GM18511 (cell line): ENCODE results near the gene FGGY.

Experiments used
- ATAC-seq: cut with Tn5 transposase; IDR thresholded peaks from one replicate; pipeline ENCODE4 v1.9.1; 2021; ENCODE audit warnings: mild to moderate bottlenecking, moderate library complexity; ENCODE audit not compliant: unreplicated experiment

FGGY gene

DNA sequence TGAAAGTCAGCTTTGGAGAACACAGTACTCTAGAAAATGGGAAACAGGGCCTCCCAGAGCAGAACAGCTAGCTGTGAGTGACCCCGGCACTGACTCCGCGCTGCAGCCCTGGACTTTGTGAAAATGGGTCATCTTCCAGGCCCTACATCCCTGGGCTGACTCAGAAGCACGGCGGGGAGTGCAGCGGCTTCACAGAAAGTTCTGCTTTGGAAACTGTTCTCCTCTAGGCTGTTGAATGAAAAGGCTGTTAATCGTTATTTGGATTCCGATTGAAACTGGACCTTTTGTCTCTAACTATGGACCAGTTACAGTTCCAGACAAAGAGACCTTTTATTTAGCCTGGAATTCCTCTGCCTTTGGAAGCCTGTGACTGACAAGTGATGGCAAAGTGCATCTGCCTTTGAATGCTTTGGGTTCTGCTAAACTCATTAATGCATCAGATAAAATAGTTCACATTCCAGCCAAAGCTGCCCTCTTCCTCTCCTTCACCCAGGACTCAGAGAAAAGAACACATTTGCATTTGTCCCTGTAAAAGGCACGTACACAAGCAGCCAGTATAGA is 372.9 kb downstream of the FGGY start:
- no peak for ATAC-seq

DNA sequence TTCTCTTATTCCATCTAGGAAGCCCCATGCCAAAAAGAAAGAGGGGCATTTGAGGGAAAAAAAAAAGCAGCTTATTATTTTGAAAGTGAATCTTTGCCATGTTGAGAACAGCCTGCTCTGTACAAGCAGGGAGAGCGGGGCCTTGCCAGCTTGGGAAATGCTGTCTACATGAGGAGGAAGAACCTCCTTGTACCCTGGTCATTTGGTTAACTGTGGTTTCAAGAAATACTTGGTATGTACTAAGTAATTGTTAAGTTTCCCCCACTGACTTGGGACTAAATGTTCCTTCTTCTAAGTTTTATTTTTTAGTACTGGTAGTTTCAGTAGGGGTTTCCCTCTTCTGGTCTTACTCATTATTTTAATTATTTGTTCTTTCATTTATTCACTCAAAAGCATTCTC is 373.8 kb downstream of the FGGY start:
- no peak for ATAC-seq

DNA sequence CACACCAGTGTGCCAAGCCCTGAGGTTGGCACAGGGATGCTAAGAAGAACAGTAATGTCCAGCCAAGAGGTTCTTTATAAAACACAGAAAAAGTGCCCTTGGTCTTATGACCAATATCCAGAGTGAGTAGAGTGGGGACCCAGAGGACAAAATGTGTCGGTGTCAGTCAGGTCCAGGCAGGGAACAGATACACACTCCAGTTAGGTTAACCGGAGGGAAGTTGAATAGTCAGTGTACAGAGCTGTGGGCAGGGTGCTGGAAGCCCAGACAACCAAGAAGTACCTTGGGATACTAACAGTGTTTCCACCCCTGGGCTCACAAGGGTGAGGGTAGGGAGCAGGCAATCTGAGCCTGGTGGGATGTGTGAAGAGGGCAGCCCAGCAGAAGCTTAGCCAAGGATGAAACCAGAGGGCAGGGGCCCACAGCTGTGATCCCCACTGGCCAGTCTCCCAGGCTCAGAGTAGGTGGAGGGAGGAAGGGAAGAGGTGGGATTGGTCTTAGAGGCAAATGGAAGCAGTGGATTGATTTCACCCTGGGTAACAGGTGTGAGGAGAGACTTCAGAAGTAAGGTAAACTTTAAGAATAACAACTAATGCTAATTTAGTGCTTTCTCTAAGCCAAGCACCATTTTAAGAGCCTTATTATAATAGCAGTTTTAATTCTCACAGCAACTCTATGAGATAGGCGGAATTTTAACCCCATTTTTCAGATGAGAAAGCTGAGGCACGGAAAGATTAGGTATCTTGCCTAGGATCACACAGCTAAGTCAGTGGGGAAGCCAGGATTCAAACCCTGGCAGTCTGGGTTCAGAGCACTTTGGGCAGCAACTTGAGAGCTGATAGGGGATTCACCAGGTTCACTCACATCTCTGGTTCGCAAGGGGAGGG is 374.4 kb downstream of the FGGY start:
- ATAC-seq, result no peak

DNA sequence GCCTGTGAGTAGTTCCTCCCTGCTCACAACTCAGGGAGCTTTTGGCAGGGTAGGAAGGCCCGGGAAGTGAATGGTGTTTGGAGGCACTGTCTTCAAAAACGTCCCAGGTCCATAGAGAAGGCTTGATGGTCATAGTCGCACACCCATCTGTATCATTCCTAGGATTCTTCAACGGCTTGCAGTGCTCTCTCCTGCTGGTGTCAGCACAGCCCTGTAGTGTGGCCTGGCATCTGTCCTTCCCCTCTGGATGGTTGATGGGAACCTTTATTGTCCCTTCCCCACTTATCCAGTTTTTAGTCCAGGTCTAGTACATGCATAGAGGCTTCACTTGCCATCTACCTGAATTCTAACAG is 375.0 kb downstream of the FGGY start:
- no peak for ATAC-seq

DNA sequence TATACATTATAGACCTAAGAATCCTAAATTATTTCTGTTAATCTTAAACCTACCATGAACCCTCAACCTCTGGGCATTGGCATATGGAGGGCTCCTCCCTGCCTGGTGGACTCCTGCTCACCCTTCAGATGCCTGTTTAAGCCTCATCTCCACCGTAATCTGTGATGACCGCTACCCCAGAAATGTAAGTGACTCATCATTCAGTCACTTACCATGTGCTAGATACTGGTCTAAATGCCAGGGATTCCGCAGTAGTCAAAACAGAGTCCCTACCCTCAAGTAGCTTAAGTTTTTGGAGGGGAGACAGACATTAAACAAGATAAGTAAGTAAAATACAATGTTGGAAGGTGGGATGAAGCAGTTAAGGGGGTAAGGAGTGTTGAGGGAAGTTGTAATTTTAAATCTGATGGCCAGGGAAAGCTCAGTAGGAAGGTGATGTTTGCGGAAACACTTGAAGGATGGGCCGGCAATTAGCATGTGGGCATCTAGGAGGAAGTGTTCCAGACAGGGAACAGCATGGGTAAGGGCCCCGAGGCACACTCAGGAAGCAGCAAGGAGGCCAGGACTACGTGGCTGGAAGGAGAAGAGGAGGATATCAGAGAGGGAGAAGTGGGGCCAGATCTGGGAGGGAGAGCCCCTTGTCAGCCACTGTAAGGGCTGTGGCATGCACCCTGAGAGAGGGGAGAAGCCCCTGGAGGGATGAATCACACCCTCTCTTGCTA is 376.1 kb downstream of the FGGY start:
- no peak for ATAC-seq

DNA sequence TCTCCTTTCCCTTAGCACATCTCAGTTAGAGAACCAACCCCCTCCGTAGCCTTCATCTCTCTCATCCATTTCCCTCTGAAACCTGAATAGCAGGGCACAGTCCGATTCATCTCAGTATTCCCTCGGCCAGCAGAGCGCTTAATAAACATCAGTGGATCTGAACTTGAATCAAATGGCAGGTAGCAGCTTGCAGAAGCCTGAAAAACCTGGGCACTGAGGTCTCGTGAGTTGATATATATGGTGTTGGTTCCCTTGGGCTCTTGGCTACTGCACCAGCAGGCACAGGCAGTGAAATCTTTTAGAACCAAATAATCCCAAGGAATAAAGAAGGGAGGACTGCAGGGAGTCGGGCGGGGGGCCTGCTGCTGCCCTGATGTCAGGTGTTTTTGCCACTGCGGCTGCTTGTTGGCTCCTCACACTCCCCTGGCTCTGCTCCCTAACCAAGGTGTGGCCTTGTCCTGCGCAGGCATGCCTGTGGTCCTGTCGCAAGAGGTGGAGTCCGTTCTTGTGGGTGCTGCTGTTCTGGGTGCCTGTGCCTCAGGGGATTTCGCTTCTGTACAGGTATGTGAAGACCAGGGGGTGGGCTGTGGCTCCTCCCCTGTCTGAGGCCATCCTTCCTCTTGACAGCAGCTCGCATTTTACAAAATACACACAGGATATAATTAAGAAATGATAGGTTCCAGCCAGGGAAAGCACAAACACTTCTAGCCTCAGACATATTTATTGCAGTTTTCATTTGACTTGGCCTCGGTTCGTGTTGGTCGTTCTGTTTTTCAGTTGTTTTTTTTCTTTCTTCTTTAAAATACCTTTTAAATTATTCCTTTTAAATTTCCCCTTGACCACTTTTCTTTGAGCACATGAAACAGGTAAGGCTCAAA is 376.9 kb downstream of the FGGY start:
- no peak for ATAC-seq

DNA sequence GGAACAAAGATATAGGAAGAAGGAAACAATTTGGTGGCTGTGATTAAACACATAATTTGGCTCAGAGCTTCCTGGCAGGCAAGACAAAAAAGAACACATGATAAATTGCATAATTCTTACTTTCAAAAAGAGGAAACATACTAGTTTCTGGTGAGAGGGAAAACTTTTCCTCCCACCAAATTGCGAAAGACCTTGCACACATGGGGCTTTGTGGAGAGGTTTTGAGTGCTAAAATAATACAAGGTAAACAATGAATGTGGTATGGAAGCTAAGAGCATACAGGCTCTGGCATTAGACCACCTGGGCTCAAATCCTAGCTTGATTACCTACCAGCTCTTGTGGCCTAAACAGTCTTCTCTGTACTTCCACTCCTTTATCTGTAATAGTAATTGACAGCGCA is 377.7 kb downstream of the FGGY start:
- no peak for ATAC-seq

DNA sequence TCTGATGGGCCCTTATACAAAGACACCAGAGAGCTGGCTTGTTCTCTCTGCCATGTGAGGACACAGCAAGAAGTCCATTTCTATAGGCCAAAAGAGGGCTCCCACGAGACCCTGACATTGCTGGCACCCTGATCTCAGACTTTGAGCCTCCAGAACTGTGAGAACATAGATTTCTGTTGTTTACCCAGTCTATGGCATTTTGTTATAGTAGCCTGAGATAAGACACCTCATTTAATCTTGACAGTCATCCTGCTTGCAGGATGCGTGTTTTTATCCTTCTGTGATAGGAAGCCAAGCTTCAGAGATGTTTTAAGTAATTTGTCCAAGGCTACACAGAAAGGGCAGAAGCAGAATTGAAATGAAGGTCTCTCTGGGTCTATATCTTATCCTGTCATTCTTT is 379.0 kb downstream of the FGGY start:
- no peak for ATAC-seq

DNA sequence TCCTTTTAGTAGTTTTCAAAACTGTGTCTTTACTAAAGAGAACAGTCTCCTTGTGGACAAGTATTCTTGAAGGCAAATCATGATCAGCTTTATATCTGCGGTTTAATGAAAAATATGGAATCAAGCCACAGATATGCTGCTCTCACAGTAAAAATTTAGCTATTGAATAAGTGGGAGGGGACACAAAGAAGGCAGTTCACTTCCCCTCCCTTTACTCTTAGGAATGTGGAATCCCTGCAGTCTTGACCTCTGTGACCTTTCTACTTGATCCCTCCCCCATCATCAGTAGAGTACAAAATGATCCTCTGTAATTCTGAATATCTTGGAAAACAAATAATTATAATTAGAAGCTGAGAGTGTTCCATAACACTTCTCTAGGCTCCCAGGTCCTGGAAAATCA is 381.1 kb downstream of the FGGY start:
- no peak for ATAC-seq

DNA sequence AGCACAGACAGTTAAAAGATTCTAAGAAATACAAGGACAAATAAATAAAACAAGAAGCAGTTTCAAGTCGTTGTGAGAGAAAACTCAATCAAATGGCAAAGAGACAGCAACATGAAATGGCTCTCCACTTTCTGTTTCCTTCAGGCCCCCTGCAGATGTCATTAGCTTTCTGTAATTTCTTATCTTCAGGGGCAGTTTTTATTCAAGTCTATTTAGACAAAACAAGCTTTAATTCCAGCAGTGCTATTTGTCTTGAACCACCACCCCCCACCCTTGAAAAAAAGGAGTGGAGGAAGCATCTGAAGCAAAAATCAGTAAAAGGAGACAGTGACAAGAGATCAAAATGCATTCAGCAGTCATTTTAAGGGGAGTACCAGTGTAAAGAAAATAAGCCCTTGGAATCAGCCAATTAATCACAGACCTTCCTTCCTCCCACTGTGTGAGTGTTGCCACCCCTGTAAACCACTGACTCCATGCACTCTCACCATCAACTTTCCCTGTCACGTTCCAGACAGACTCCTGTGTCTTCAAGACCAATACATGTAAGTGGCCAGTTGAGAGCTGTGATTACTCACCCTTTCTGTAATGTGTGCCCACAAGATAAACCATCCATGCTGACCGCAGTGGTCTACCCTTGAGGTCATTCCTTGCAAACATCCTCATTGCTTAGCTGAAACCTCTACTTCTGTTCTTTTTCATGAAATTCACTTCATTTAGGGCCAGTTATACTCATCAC is 381.8 kb downstream of the FGGY start:
- ATAC-seq, result no peak

DNA sequence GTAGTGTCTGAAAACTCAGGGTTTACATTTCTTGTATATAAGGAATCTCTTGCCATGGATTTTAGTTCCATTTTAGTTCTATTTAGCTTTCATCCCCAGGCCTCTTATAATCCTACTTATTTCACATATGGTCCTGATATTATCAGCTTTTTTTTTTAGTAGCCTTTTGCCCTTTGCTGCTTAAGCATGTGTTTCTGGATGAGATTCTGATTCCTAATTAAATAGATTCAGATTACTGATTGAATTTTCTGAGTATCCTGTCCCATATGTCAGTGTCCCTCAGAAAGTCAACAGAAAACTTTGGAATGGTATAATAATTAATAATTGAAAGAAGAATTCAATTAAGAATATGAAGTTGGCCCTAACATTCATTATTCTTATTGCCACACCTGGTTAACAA is 383.1 kb downstream of the FGGY start:
- no peak for ATAC-seq

DNA sequence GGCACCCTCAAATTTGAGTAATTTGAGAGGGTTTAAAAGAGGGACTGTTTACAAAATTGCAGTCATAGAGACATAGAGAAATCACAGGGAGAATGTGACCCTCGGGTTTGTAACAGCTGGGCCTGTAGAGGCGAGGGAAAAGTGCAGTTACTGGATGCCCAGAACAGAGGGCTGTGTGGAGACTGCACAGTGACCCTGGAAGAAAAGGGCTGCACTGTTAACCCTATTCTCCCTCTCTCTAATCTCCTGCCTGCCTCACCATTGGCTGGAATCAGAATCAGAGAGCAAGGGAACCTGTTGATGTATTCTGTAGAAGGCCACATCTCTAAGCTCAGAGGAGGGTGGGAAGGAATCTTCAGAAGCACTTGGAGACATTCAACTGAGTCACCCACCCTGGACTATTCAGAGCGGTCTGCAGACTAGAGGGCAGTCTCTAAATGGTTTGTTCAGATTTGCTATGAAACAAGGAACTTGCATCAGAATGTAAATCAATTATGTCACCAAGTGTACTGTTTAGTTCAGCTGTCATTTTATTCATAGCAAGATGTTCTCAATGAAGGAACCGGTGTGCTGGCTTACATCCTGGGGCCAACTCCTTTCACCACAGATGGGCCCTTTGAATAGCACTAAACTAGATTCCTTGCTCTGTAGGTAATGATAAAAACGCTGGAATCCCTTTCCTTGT is 385.6 kb downstream of the FGGY start:
- ATAC-seq, result no peak

DNA sequence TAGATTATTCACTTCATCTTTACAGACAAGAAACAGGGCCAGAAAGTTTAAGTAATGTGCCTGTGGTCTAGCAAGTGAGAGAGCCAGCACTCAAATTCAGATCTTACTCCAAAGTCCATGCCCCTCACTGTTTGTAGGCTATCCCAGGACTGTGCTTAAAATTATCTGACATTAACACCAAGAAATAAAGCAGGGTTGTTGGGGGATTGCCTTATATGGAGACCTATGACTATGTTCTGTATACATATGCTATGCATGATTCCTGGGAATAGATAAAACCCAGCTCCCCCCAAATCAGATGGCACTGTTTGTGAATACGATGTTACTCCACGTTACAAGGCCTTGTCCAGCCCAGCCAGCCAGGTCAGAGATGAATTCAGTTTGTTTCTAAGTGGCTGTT is 386.3 kb downstream of the FGGY start:
- ATAC-seq, result no peak

DNA sequence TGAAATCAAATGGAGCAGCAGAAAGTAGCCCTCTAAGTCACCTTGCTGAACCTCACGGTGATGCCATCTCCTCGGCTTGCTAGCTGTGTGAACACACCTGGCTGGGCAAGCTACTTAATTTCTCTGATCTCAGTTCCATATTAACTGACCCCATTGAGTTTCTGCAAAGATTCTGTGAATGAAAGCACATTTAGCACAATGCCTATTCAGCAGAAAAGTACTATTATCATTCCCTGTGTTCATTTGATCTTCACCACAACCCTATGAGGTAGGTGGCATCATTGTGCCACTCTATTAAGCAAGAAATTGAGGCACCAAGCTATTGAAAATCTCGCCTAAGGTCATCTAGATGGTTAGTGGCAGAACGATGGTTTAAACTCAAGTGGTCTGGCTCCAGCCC is 387.8 kb downstream of the FGGY start:
- no peak for ATAC-seq

DNA sequence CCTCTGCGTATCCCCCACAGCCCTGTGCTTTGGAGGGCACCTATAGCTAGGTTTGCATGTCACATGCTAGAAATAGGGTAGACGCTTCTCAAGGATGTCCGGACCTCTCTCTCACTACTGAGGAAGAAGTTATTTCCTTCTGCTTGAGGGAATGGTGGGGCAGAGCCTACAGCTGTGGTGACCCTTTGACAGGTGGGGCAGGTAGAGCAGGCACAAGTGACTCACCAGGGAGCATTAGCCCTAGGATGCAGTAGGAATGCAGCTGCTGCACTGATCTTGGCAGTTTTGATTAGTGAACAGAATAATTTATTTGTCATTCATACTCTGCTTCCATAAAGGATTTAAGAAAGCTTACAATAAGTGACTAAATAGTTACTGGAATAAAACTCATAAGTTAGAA is 388.2 kb downstream of the FGGY start:
- no peak for ATAC-seq

DNA sequence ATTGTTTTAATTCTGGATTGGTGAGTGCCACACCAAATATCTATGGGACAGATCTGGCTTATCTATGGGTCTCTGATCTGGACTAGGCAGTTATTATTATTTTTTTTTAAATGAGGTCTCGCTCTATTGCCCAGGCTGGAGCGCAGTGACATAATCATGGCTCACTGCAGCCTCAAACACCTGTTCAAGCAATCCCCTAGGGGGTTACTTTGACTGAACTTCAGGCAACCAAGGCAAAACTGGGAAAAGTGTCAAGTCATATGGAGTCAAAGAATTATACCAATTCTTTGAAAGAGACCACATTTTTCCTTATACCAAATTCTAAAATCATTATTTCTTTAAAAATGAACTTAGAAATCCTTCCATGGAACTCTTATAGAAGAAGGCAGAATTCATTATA is 388.8 kb downstream of the FGGY start:
- no peak for ATAC-seq

DNA sequence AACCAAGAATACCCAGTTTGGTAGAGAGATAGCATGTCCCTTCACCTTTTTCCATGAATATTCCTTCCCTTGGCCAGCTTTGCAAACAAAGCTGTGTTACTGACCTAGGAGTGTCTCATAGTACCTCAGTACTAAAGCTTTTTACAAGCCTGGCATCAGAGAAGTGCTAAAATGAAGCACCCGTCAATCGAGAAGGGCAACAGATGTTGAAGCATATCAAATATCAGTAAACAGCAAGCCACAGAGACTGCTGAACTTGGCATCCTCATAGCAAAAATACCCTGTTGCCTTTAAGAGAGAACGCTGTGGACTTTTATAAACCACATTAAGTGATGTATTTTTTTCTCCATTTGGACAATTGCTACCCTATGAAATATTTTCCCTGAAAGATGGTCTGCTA is 389.3 kb downstream of the FGGY start:
- ATAC-seq, result no peak

DNA sequence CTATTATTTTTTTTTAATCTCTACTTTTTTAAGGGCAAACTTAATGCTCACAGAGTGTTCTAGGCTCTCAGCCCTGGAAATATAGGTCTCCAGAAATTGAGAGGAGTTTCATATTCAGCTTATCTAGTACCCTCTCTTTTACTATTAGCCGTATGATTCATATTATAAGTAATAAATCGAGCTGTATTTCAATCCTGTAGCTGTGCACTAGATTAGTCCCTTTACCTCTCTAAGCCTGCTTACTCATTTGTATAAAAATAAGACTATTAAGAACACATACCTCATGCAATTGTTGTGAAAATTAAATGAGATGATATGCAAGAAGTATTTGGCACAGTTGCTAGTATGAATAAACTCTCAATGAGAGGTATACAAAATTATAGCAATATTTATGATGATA is 389.7 kb downstream of the FGGY start:
- ATAC-seq, result no peak

DNA sequence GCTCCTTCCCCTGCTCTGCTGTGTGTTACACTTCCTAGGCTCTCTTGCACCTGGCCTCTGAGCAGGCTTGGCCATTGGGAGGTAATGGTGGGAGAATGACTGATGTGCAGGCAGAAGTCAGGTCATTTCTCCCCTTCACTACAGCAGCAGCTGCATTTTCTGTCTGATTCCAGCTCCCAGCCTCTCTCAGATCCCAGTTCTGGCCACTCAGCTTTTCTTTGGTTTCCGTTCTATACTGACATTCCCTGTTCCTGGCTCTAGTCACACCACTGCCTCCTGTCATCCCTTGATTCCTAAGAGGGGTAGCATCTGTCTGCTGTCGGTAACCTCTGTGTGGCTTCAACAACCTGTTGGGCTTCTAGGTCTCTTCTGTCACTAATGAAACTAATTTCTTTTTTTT is 390.2 kb downstream of the FGGY start:
- no peak for ATAC-seq

DNA sequence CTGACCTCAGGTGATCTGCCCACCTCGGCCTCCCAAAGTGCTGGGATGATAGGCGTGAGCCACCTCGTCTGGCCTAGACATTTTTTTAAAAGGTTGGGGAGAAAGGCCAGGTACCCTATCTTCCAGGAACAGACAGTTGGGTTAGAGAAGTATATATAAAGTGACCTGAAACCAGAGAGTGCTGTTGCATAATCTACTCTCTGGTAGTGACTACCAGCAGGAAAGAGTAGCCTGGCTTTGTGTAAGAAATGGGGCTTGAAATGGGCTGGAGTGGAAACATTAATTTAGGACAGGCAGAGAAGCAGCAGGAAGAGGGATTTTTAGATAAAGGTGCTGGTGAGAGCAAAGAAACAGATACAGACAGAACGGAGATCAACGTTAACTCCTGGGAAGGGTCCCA is 392.1 kb downstream of the FGGY start:
- no peak for ATAC-seq
